H1 (cell line): ENCODE results near the gene TMBIM1. TPM values are rescaled to one million over a fixed set of nuclear protein-coding genes. Genes with fewer than 3 reads are reported as not detected.

Source experiments
- CTCF ChIA-PET: fragments of 300-600 bp; sonication (Branson Sonifier 250); formaldehyde crosslinking; loops from one replicate; lab custom pipeline; 2021; ENCODE audit not compliant: partially characterized antibody; lab: Charles Lee
- POLR2A ChIA-PET: fragments of 300-600 bp; sonication (Branson Sonifier 250); formaldehyde crosslinking; loops from one replicate; lab custom pipeline; 2021; ENCODE audit warnings: inconsistent platforms; ENCODE audit not compliant: partially characterized antibody; lab: Charles Lee
- DNase-seq, 2 experiments: peaks; one replicate each; pipeline versions ENCODE4 v3.0.0 to v3.0.0-alpha.2; 2010 to 2022; ENCODE audit warnings: low spot score in 2 of 2, low read depth in 1 of 2, mixed read lengths in 1 of 2
- FAIRE-seq: peaks from 2 replicates; lab custom pipeline; 2011; peaks lifted over from hg19 to GRCh38; lab: Jason Lieb, UNC
- H2AFZ ChIP-seq: 2 replicates; pipeline ENCODE4 v1.8.1; 2012; ENCODE audit warnings: low read length, inconsistent platforms
- H2AK5ac ChIP-seq: 2 replicates; pipeline ENCODE4 v1.6.1; 2013; ENCODE audit warnings: low read depth, low read length
- H2BK120ac ChIP-seq: replicated peaks from 2 replicates; pipeline ENCODE3; 2013; ENCODE audit warnings: low read depth, low read length, inconsistent platforms
- H2BK12ac ChIP-seq: 2 replicates; pipeline ENCODE4 v1.6.1; 2013; ENCODE audit warnings: low read depth, low read length
- H2BK15ac ChIP-seq: 2 replicates; pipeline ENCODE4 v1.6.1; 2013; ENCODE audit warnings: low read length
- H2BK20ac ChIP-seq: 2 replicates; pipeline ENCODE4 v1.6.1; 2013; ENCODE audit warnings: low read length
- H2BK5ac ChIP-seq: 2 replicates; pipeline ENCODE4 v1.6.1; 2013; ENCODE audit warnings: low read depth, low read length
- H3K14ac ChIP-seq: 2 replicates; pipeline ENCODE4 v1.6.1; 2013; ENCODE audit warnings: inconsistent platforms; ENCODE audit not compliant: insufficient read length
- H3K18ac ChIP-seq: 2 replicates; pipeline ENCODE4 v1.6.1; 2013; ENCODE audit warnings: low read length; ENCODE audit errors: extremely low read depth
- H3K23ac ChIP-seq: 2 replicates; pipeline ENCODE4 v1.6.1; 2013; ENCODE audit warnings: inconsistent platforms; ENCODE audit not compliant: insufficient read length
- H3K23me2 ChIP-seq: 2 replicates; pipeline ENCODE4 v1.6.1; 2013; ENCODE audit warnings: low read depth, low read length
- H3K27ac ChIP-seq: 2 replicates; pipeline ENCODE4 v1.6.1; 2011; ENCODE audit warnings: low read depth, low read length, inconsistent platforms
- H3K27me3 ChIP-seq, 4 experiments: replicated peaks in 1 of 4; 1 replicate in 1 of 4; 2 replicates in 3 of 4; pipeline versions ENCODE4 v1.6.1 to v1.8.1; 2011 to 2013; ENCODE audit warnings: low read length in 3 of 4, mild to moderate bottlenecking in 3 of 4, inconsistent platforms in 2 of 4, mixed read lengths in 2 of 4, moderate library complexity in 1 of 4; ENCODE audit not compliant: control insufficient read depth in 3 of 4, insufficient read depth in 3 of 4; ENCODE audit errors: extremely low read depth in 1 of 4
- H3K36me3 ChIP-seq, 4 experiments: 2 replicates each; pipeline versions ENCODE4 v1.6.1 to v1.8.1; 2011 to 2013; ENCODE audit warnings: mild to moderate bottlenecking in 4 of 4, low read length in 3 of 4, moderate library complexity in 2 of 4, control low read depth in 1 of 4, inconsistent platforms in 1 of 4; ENCODE audit not compliant: insufficient read depth in 4 of 4, control insufficient read depth in 2 of 4
- H3K4ac ChIP-seq: replicated peaks from 2 replicates; pipeline ENCODE3; 2013; ENCODE audit warnings: low read length, low read depth, mixed read lengths, inconsistent platforms; ENCODE audit not compliant: insufficient read length
- H3K4me1 ChIP-seq, 4 experiments: replicated peaks in 1 of 4; 1 replicate in 1 of 4; 2 replicates in 3 of 4; pipeline versions ENCODE4 v1.6.1 to v1.8.1; 2011 to 2013; ENCODE audit warnings: low read length in 3 of 4, inconsistent platforms in 2 of 4, mixed read lengths in 1 of 4; ENCODE audit not compliant: insufficient read depth in 4 of 4, control insufficient read depth in 3 of 4
- H3K4me2 ChIP-seq, 2 experiments: 2 replicates each; pipeline versions ENCODE4 v1.6.1 to v1.8.1; 2011 to 2013; ENCODE audit warnings: low read depth in 2 of 2, low read length in 2 of 2, control low read depth in 1 of 2, inconsistent platforms in 1 of 2, mild to moderate bottlenecking in 1 of 2; ENCODE audit not compliant: insufficient read depth in 1 of 2
- H3K4me3 ChIP-seq, 4 experiments: fragments of 200-600, 300-600 bp in 1 of 4; sonication (generic), shearing (Covaris generic), sonication (Bioruptor Twin) in 1 of 4; 2 replicates each; pipeline versions ENCODE4 v1.5.1 to v1.8.1; 2011 to 2016; ENCODE audit warnings: low read length in 4 of 4, low read depth in 3 of 4, control low read depth in 2 of 4, inconsistent platforms in 2 of 4, mild to moderate bottlenecking in 2 of 4, mixed read lengths in 1 of 4, moderate library complexity in 1 of 4; ENCODE audit not compliant: insufficient read depth in 2 of 4; ENCODE audit errors: extremely low read depth in 1 of 4
- H3K56ac ChIP-seq: replicated peaks from 2 replicates; pipeline ENCODE3; 2013; ENCODE audit warnings: low read depth, mild to moderate bottlenecking, mixed read lengths, low read length, inconsistent platforms; ENCODE audit not compliant: insufficient read length
- H3K79me1 ChIP-seq: 2 replicates; pipeline ENCODE4 v1.6.1; 2013; ENCODE audit warnings: low read depth, low read length, control low read depth
- H3K79me2 ChIP-seq, 2 experiments: 2 replicates each; pipeline versions ENCODE4 v1.6.1 to v1.8.1; 2012 to 2013; ENCODE audit warnings: low read length in 2 of 2, mild to moderate bottlenecking in 2 of 2, inconsistent platforms in 1 of 2; ENCODE audit not compliant: insufficient read depth in 2 of 2, control insufficient read depth in 1 of 2
- H3K9ac ChIP-seq, 4 experiments: replicated peaks in 1 of 4; 1 replicate in 1 of 4; 2 replicates in 3 of 4; pipeline versions ENCODE4 v1.6.1 to v1.8.1; 2011 to 2013; ENCODE audit warnings: low read depth in 3 of 4, low read length in 3 of 4, control low read depth in 2 of 4, mild to moderate bottlenecking in 2 of 4, moderate library complexity in 2 of 4, inconsistent platforms in 1 of 4; ENCODE audit errors: extremely low read depth in 1 of 4
- H3K9me3 ChIP-seq, 2 experiments: 2 replicates each; pipeline versions ENCODE4 v1.6.1 to v1.8.1; 2012 to 2013; ENCODE audit warnings: mild to moderate bottlenecking in 2 of 2, moderate library complexity in 2 of 2, control low read depth in 1 of 2, inconsistent platforms in 1 of 2, low read depth in 1 of 2, low read length in 1 of 2, mixed read lengths in 1 of 2; ENCODE audit not compliant: insufficient read depth in 2 of 2
- H4K20me1 ChIP-seq, 2 experiments: replicated peaks in 1 of 2; 2 replicates each; pipeline versions ENCODE3 to v1.8.1; 2011 to 2013; ENCODE audit warnings: inconsistent platforms in 2 of 2, low read length in 2 of 2, mild to moderate bottlenecking in 1 of 2; ENCODE audit not compliant: insufficient read depth in 2 of 2, control insufficient read depth in 1 of 2
- H4K5ac ChIP-seq: 2 replicates; pipeline ENCODE4 v1.6.1; 2013; ENCODE audit warnings: low read length, low read depth, mixed read lengths, inconsistent platforms; ENCODE audit not compliant: insufficient read length
- H4K8ac ChIP-seq: 2 replicates; pipeline ENCODE4 v1.8.0; 2013; ENCODE audit warnings: mild to moderate bottlenecking, moderate library complexity, low read length, inconsistent platforms; ENCODE audit not compliant: insufficient read depth; ENCODE audit errors: extremely low read depth
- H4K91ac ChIP-seq: replicated peaks from 2 replicates; pipeline ENCODE3; 2013; ENCODE audit warnings: low read length, mixed read lengths, inconsistent platforms; ENCODE audit not compliant: insufficient read length
- CBX5 ChIP-seq: fragments of 300-800, 300-1000 bp; sonication (generic); IDR thresholded peaks from 2 replicates; pipeline ENCODE4 v1.7.1; 2016; ENCODE audit warnings: antibody characterized with exemption, low read length, low read depth
- CTCF ChIP-seq, 3 experiments: IDR thresholded peaks; 1 replicate in 2 of 3; 2 replicates in 1 of 3; pipeline versions ENCODE4 v1.5.1 to v1.6.1; 2011; ENCODE audit warnings: low read length in 3 of 3, mild to moderate bottlenecking in 3 of 3, inconsistent platforms in 2 of 3, low read depth in 1 of 3, moderate library complexity in 1 of 3; ENCODE audit not compliant: insufficient read depth in 1 of 3; ENCODE audit errors: control extremely low read depth in 1 of 3
- EZH2 ChIP-seq: fragments of 200-600 bp; sonication (generic); IDR thresholded peaks from 2 replicates; pipeline ENCODE4 v1.7.1; 2012; ENCODE audit warnings: low read depth, mild to moderate bottlenecking, moderate library complexity, low read length, inconsistent platforms; ENCODE audit not compliant: severe bottlenecking
- GABPA ChIP-seq: IDR thresholded peaks from 2 replicates; pipeline ENCODE4 v1.6.1; 2011; ENCODE audit warnings: mild to moderate bottlenecking, low read length, moderate library complexity, borderline replicate concordance; ENCODE audit not compliant: insufficient read depth
- HDAC6 ChIP-seq: IDR thresholded peaks from one replicate; pipeline ENCODE4 v1.7.1; 2012; ENCODE audit warnings: low read depth, mild to moderate bottlenecking, inconsistent platforms, low read length, moderate library complexity
- KDM1A ChIP-seq: fragments of 200-600, 300-600 bp; sonication (generic); IDR thresholded peaks from 2 replicates; pipeline ENCODE4 v1.7.1; 2016; ENCODE audit warnings: mild to moderate bottlenecking, low read length, borderline replicate concordance
- SRF ChIP-seq: IDR thresholded peaks from 2 replicates; pipeline ENCODE4 v1.6.1; 2011; ENCODE audit warnings: mild to moderate bottlenecking, low read depth, low read length, moderate library complexity
- TEAD4 ChIP-seq: IDR thresholded peaks from 2 replicates; pipeline ENCODE4 v1.6.1; 2012; ENCODE audit warnings: low read depth, low read length, inconsistent platforms, mixed read lengths
- WGBS, 2 experiments: shearing (Covaris generic) in 1 of 2; methylation state at CpG; one replicate each; pipeline versions ENCODE4 v1.1.6 to v1.1.7; 2013 to 2015; ENCODE audit warnings: low lambda C conversion rate in 2 of 2, mixed read lengths in 2 of 2, inconsistent platforms in 1 of 2, low coverage in 1 of 2, missing lambda C conversion rate in 1 of 2; ENCODE audit not compliant: insufficient replicate concordance in 2 of 2, insufficient coverage in 1 of 2, insufficient read length in 1 of 2; ENCODE audit errors: extremely low coverage in 1 of 2, missing lambda C conversion rate in 1 of 2; 5-methylcytosine and 5-hydroxymethylcytosine counted together
- polyA plus RNA-seq, 7 experiments: library from polyadenylated mRNA; depleted of rRNA in 3 of 7; stranded (reverse) in 5 of 7; unstranded in 2 of 7; fragments of >200 nt in 5 of 7; fragments of 200-250 nt in 2 of 7; gene quantifications; 1 replicate in 5 of 7; 2 replicates in 1 of 7; 4 replicates in 1 of 7; pipeline versions ENCODE4 v1.2.1 to v1.2.3, GENCODE V29; 2011 to 2013; ENCODE audit warnings: missing spikeins in 2 of 7, mixed read lengths in 2 of 7
- total RNA-seq: library from RNA; stranded (reverse); fragmentation: NEBNext Ultra II Directional; extraction: Animal tissue kit (Norgen Biotek cat#: 25700); gene quantifications from 2 replicates; pipeline ENCODE4 v1.2.1, GENCODE V29; 2021

Gene TMBIM1
- total and polyA plus RNA-seq, 2 of the 8 experiments (the other 6 are each of a cell fraction or from before 2014, with no cell fraction given), result 22.1 to 36.8 TPM

- Histone ChIP-seq H3K79me1 (0 out of 2 replicates have a peak, but pooled peaks cover 7% of the 10 kb centered on the region), H3K4ac (no peak overlapping the region), H2AFZ (no peak overlapping the region), H3K79me2 (no peaks in the 10 kb centered on the region), H2BK120ac (no peak overlapping the region), H2BK5ac (no peak overlapping the region), H3K4me2 (no peak overlapping the region), H2AK5ac (peak overlapping the region; percentile 9; the same call in 1 of the 2 replicates), H4K20me1 (no peaks in the 10 kb centered on the region), H4K8ac (no peak overlapping the region), H3K36me3 (no peaks in the 10 kb centered on the region), H3K4me3 (no peak overlapping the region), H2BK12ac (no peak overlapping the region), H3K27ac (no peak overlapping the region), H2BK15ac (no peak overlapping the region), H4K91ac (no peak overlapping the region), H3K9ac (no peak overlapping the region), H3K23ac (no peak overlapping the region), H3K4me1 (peaks cover 7 to 14% (median 11%) of the 10 kb centered on the region in 4 experiments; a peak in 6 of 7 replicates), H3K14ac (no peak overlapping the region), H2BK20ac (no peak overlapping the region), H3K23me2 (peaks cover 5% of the 10 kb centered on the region; the same call in 1 of the 2 replicates), H4K5ac (no peak overlapping the region), H3K27me3 (no peaks in the 10 kb centered on the region), H3K9me3 (no peaks in the 10 kb centered on the region), H3K18ac (no peak overlapping the region), H3K56ac (no peak overlapping the region)
- DNase-seq, result no peak
- FAIRE-seq, result no peak
- WGBS, 2 experiments, result 86% methylated on average over 12 of the region's 12 CpGs; no CpG with 5 or more reads in 1 of the 2 experiments
- CTCF ChIA-PET, result interaction anchor here (0.6 to 12.1 kb wide), 11 partner anchors 8 to 380 kb away, joined by 3 to 94 read pairs (median 5); partner anchors contain the start of genes AAMP, CATIP and PNKD
- POLR2A ChIA-PET, result interaction anchor here (0.6 to 1.7 kb wide), 6 partner anchors 8 to 42 kb away, joined by 3 to 4 read pairs (median 3); partner anchors contain the start of genes AAMP and PNKD
- TF ChIP-seq HDAC6 (no peak), CBX5 (no peak), EZH2 (no peak), SRF (no peak), GABPA (no peak), CTCF (IDR thresholded peaks at IDR 0.05; ENCODE audit: control extremely low read depth in 1 of 3, insufficient read depth in 1 of 3, low read depth in 1 of 3, low read length in 3 of 3) (no peak), KDM1A (no peak), TEAD4 (no peak)
Measured at GRCh38 chr2:218290316-218291261, 1.7 kb downstream of the TMBIM1 start.
